NOMO-1 treated with DMSO at 0.1 percent for 48 hours (cell line): ENCODE results near the gene CD55.
A peak's percentile ranks its signal among the peaks of the same experiment; 100 is the strongest.
"Not testable (repeated sequence)": the region's sequence is repeated elsewhere in the genome, so short reads cannot be mapped to it uniquely, and the experiment has no call there.

Experiments used
- DNase-seq: peaks from one replicate; lab custom pipeline; 2025; ENCODE audit not compliant: unreplicated experiment; lab: John Stamatoyannopoulos, UW

Gene CD55

DNA sequence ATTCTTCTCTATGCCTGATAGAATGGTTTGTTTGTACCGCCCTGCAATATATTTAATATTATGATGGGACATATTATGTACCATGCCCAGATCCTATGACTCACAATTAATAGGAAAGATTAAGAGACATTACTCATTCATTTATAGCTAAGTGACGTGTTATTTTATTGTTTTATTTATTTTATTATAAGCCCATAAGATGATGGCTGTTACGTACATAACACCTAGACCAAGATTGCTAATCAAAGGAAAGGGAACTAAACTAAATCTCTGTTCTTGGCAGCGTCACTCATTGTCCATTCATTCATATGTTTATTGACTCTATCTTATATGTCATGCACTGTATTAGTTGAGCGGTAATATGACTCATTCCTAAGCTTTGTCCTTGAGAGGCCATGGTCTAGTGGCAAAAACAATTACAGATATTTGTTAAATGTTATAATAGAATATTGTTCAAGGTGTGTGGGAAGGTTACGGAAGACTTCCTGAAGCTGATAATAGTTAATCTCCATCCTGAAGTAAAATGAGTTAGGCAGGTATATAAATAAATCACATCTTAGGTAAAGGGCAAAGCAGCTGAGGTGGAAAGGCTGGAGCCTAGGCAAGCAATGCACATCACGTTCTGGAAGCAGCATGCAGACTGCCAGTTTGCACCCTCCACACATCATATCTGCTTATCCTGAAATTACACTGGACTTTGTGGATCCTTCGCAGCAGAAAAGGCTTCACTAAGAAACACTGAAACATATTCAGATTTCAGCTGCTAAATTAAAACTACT, 16.6 kb upstream of the CD55 start:
- no peak for DNase-seq

DNA sequence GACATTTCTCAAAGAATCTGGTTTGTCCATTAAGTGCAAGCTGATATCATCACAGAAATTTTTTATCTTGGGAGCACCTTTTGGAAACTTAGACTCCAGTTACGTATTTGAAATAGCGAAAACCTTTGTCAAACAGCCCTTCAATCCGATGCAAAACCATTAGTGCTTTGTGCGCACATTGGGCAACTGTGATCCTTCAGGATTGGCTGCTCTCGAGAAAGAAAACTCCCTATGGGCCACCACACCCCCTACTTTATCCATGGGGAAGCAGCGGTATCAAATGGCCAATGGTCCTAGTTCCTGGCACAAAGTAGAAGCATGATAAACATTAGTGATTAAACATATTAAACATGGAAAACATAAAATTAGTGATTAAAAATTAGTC, 16.0 kb upstream of the CD55 start:
- no peak for DNase-seq

- no peak for DNase-seq
Measured at GRCh38 chr1:207306023-207306422, 15.5 kb upstream of the CD55 start.

GRCh38 chr1:207306603-207307002, 14.9 kb upstream of the CD55 start:
- DNase-seq: no peak

- peak; percentile 56 for DNase-seq
Measured at GRCh38 chr1:207308451-207309190, 12.9 kb upstream of the CD55 start.

DNA sequence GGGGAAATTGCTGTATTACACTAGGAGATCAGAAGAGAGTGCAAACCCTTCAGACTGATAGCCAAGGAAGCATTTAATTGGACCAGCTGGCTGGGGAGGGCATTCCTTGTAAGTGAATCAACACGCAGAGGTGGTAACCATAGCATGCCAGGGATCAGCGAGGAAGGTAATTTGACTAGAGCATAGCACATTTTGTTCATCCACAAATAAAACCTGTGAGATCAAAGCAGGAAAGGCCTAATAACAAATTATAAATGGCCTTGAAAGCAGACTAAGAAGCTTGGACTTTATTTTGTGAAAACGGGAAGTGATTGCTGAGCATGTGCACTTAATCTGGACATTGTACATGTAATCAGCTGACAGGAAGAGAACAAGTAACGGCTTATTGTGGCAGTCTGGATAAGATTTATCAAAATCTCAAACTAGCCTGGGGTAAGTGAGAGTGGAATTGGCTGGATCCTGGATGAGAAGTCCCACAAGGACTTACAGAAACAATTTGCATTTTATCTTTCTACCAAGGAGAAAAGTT, 11.7 kb upstream of the CD55 start:
- DNase-seq: peak; percentile 79

GRCh38 chr1:207311888-207312603, 9.4 kb upstream of the CD55 start:
- DNase-seq: no peak

GRCh38 chr1:207312604-207312920, 8.9 kb upstream of the CD55 start:
- no peak for DNase-seq

DNA sequence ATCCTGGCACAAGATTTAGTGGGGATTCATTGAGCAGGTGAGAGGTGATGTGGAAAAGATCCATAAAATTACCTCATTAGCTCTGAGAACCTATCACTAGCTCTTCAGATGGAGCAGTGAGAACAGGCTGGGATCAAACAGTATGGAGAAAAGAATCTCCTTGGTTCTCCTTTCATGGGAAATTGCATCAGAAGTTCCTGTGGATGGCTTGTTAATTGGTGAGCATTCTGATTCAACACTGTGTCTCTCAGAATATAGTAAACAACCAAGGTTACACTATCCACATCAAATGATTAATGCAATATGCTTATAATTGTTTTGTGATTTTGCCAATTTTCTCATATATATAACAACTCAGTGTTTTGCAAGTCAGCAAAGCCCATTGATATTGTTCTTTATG, 8.3 kb upstream of the CD55 start:
- no peak for DNase-seq

DNA sequence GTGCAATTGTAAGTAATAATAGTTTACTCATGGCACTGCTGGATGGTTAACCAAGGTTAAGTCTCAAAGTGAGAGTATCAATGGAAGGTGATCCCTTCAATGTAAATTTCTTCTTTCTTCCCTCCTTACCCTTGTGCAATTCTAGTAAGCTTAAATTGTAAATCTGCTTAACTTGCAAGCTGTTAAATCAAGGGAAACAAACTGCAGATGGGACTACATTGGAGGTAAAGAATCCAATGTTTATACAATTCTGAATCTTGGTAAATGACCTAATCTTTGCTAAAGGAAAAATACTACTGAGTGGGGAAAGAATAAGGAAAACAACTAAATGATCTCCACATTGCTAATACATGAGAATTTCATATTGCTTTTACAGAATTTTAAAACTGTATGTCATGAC, 6.7 kb upstream of the CD55 start:
- DNase-seq: no peak

GRCh38 chr1:207315435-207315834, 6.0 kb upstream of the CD55 start:
- no peak for DNase-seq

DNA sequence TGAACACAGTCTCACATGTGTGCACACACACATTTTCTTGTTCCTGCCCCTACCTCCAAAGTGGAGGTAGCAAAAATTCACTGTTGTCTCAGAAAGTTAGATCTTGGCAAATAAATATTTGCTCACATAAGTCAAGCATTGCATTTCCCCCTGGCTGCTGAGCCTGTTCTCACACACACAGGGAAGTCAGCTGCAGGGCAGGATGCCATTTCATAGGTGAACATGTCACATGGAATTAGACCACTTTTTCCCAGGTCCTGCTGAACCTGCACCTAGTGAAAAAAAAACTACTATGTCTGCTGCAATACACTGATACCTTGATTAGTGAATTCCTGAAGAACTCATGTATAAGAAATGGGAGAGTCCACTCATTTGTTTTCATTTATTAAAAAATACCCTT, 5.3 kb upstream of the CD55 start:
- DNase-seq: peak; percentile 1

DNA sequence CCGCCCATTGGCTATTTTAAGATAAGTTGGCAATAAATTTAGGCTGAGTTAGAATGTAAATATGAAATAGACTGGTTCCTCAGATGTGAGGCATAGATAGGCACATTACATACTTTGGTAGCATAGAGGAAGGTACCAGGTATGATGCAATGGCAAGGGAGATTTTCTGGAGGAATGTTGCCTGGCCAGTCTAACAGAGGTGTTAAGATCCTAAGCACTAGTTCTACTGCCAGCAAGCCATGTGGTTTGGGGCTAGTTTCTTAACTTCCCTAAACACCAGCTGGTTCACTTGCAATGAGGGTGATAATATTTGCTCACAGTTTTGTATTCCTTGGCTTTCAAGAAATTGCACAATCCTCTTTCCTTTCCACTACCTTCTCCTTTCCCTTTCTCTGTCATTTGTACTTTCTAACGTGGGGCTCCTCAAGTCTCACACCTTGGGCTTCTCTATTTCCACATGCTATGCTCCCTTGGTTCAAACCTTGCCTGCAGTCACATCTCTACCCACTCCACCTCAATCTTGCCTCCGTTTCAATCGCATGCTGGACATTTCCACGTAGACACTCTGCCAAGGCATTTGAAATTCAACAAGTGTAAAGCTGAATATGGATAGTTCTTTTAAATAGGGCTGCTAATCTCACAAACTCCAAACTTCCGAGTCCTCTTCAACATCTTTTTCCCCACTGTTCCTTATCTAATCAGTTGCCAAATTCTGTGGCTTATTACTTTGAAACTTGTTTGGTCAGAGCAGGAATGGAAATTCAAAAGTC, 4.7 kb upstream of the CD55 start:
- DNase-seq: peak; percentile 89

DNA sequence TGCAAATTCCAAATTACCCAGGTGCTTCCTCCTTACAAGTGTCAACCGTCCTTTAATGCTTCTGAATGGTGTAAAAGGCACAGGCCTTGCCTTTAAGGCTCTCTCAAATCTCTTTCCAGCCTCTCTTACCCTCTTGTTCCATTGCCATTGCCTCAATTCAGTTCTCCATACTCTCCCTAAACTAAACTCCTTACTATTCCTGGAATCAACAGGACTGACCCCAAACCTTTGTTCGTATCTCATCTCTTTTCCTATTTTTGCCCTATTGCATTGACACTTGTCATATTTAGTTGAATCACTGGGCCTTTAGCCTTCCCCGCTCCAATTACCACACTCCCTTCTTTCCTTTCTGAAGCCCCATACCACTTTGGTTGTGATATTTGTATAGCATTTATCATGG, 3.9 kb upstream of the CD55 start:
- DNase-seq: no peak

- no peak for DNase-seq
Measured at GRCh38 chr1:207318072-207318619, 3.3 kb upstream of the CD55 start.

DNA sequence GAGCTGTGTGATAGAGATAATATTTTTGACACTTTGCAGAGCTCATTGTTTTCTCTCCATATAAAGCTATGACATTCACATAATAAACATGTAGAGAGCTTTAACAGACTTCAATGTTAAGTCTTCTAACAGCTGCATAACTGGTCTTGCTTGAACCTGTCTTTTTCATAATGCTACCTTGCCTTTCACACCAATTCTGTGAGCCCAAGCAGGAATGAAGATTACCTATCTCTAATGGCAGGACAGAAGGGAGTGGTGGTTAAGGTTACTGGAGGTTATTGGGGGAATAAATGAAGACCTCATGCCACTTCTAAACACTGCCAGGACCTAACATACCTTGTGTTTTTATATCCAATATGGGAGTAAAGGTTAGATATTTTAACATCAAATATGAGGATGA, 2.3 kb upstream of the CD55 start:
- no peak for DNase-seq

GRCh38 chr1:207320105-207320504, 1.4 kb upstream of the CD55 start:
- DNase-seq: not testable (repeated sequence)

GRCh38 chr1:207321790-207322645, 540 bp downstream of the CD55 start:
- peak; percentile 29 for DNase-seq

DNA sequence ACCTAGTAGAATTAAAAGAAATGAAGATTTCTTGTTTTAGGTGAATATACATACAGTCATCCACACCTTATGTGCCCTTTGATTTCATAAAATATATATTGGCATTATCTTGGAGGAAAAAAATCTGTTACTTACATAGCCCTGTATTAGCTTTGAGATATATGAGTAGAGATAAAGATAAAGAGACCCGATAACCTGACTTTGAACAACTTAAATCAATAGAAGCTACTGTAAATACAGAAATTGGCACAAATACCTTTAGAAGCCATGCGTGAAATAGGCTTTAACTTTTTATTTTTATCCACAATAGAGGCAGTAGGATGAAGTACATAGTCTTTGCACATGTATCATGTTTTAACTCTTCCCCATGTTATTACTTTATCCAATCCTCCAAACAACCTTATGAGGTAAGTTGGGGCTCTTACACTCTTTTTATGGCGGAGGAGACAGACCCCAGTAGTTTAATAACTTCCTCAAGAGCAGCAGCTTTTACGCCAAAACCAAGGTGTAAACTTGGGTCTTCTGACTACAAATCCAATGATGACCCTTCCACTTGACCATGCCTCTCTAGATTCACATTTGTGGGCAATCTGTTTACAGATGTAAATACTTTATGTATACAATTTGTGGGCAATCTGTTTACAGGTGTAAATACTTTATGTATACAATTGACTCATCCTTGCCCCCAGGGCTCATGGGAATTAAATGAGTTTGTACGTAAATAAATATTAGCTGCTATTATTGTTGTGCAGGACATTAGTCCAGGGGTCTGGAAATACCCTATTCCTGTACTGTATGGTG, 2.1 kb downstream of the CD55 start:
- DNase-seq: no peak
